ENCODE measurements around the gene CDHR1. TPM values are rescaled to one million over a fixed set of nuclear protein-coding genes. Genes with fewer than 3 reads are reported as not detected.

The CDHR1 gene
- total and polyA plus RNA-seq, 3 donors from 2014 or later = 0.19 to 0.67 (median 0.39) TPM

DNA sequence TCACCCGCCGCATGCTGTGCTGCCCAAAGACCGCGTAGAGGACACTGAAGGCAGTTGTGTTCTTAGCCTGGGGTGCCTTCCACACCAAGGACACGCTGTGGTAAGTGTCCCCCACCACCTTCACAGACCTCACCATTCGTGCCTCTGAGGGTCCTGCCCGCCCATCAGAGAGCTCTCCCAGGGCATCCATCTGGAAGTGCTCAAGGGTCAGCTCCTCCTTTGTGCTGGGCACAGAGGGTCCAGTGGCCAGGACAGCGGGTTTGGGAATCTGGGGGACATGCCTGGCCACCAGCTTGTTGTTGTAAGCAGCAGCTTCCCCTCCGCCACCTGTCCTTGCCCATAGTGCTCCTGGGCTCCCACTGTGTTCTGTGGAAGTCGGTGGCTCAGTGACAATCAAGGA, 38.0 kb downstream of the CDHR1 start:
- no peaks in the 10 kb centered on the region for H3K27me3 ChIP-seq
- no peaks in the 10 kb centered on the region for H3K9me3 ChIP-seq
- 87 to 89% methylated on average over 5 to 10 of the region's 10 CpGs for WGBS, 2 donors
- H3K27ac ChIP-seq = no peak overlapping the region
- intact Hi-C loops (cut with DNase I; ENCODE audit: low total_unique reads) = loop anchor here (5.0 kb wide), 1 partner anchor 35 kb away; no protein-coding TSS in a partner anchor
- TF ChIP-seq POLR2A (IDR thresholded peaks at IDR 0.05) = no peak
- TF ChIP-seq, protein P1, sequence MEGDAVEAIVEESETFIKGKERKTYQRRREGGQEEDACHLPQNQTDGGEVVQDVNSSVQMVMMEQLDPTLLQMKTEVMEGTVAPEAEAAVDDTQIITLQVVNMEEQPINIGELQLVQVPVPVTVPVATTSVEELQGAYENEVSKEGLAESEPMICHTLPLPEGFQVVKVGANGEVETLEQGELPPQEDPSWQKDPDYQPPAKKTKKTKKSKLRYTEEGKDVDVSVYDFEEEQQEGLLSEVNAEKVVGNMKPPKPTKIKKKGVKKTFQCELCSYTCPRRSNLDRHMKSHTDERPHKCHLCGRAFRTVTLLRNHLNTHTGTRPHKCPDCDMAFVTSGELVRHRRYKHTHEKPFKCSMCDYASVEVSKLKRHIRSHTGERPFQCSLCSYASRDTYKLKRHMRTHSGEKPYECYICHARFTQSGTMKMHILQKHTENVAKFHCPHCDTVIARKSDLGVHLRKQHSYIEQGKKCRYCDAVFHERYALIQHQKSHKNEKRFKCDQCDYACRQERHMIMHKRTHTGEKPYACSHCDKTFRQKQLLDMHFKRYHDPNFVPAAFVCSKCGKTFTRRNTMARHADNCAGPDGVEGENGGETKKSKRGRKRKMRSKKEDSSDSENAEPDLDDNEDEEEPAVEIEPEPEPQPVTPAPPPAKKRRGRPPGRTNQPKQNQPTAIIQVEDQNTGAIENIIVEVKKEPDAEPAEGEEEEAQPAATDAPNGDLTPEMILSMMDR (IDR thresholded peaks at IDR 0.05) = no peak
- no peak overlapping the region for H3K4me3 ChIP-seq
- no peaks in the 10 kb centered on the region for H3K36me3 ChIP-seq (ENCODE audit: low read depth, missing control alignments)
- no peak for DNase-seq
- no peaks in the 10 kb centered on the region for H3K4me1 ChIP-seq

- WGBS, 2 donors = 90 to 97% methylated on average over 4 of the region's 4 CpGs
- intact Hi-C loops (cut with DNase I; ENCODE audit: low total_unique reads) = loop anchor here (5.0 kb wide), 1 partner anchor 33 kb away; no protein-coding TSS in a partner anchor
- Histone ChIP-seq H3K4me1 (no peaks in the 10 kb centered on the region), H3K27me3 (no peaks in the 10 kb centered on the region), H3K4me3 (no peak overlapping the region), H3K27ac (no peak overlapping the region), H3K9me3 (no peaks in the 10 kb centered on the region), H3K36me3 (ENCODE audit: low read depth, missing control alignments) (no peaks in the 10 kb centered on the region)
- no peak for DNase-seq
- TF ChIP-seq, protein P1 (IDR thresholded peaks at IDR 0.05) = no peak
- TF ChIP-seq POLR2A (IDR thresholded peaks at IDR 0.05) = no peak
These were observed 39.6 kb downstream of the CDHR1 start for GRCh38 chr10:84233940-84234339.

GRCh38 chr10:84234479-84234878, 40.1 kb downstream of the CDHR1 start:
- intact Hi-C loops (cut with DNase I; ENCODE audit: low total_unique reads) = loop anchor here (5.0 kb wide), 1 partner anchor 33 kb away; no protein-coding TSS in a partner anchor
- no peak for DNase-seq
- no peaks in the 10 kb centered on the region for H3K36me3 ChIP-seq (ENCODE audit: low read depth, missing control alignments)
- H3K27me3 ChIP-seq = no peaks in the 10 kb centered on the region
- TF ChIP-seq, protein P1 (IDR thresholded peaks at IDR 0.05) = no peak
- no peak for TF ChIP-seq POLR2A (IDR thresholded peaks at IDR 0.05)
- no peaks in the 10 kb centered on the region for H3K4me1 ChIP-seq
- no peaks in the 10 kb centered on the region for H3K9me3 ChIP-seq
- H3K4me3 ChIP-seq = no peak overlapping the region
- WGBS, 2 donors = 82 to 93% methylated on average over 4 of the region's 4 CpGs
- no peak overlapping the region for H3K27ac ChIP-seq

DNA sequence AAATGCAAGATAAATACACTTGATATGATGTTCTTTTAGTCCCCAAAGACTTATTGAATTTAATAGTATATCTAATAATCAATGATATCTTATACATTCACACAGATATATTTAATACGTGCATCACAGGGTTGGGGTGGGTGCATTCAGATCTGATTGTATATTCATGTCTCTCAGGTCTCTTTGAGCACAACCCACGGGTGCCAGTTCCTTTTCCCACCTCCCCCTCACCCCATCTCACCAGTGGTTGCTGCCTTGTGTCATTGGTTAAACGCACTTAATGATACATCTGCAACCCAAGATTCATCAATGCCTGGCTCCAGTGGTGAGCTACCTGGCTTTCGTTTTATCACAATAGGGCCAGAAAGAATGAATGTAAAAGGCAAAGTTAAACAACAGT, 40.8 kb downstream of the CDHR1 start:
- TF ChIP-seq, protein P1 (IDR thresholded peaks at IDR 0.05) = no peak
- TF ChIP-seq POLR2A (IDR thresholded peaks at IDR 0.05) = no peak
- no peaks in the 10 kb centered on the region for H3K4me1 ChIP-seq
- no peak overlapping the region for H3K27ac ChIP-seq
- intact Hi-C loops (cut with DNase I; ENCODE audit: low total_unique reads) = no loop called here
- no peaks in the 10 kb centered on the region for H3K36me3 ChIP-seq (ENCODE audit: low read depth, missing control alignments)
- H3K4me3 ChIP-seq = no peak overlapping the region
- DNase-seq = no peak
- WGBS, 2 donors = 79 to 82% methylated on average over 4 of the region's 4 CpGs
- H3K27me3 ChIP-seq = no peaks in the 10 kb centered on the region
- no peaks in the 10 kb centered on the region for H3K9me3 ChIP-seq

GRCh38 chr10:84236807-84237198, 42.5 kb downstream of the CDHR1 start:
- no peak for TF ChIP-seq POLR2A (IDR thresholded peaks at IDR 0.05)
- TF ChIP-seq, protein P1 (IDR thresholded peaks at IDR 0.05) = no peak

More at GRCh38 chr10:84236807-84237198, 42.5 kb downstream of the CDHR1 start:
- H3K4me1 ChIP-seq = no peaks in the 10 kb centered on the region
- DNase-seq = no peak
- H3K4me3 ChIP-seq = peak overlapping the region in 1 of 2 donors; percentile 51
- no peaks in the 10 kb centered on the region for H3K36me3 ChIP-seq (ENCODE audit: low read depth, missing control alignments)
- intact Hi-C loops (cut with DNase I; ENCODE audit: low total_unique reads) = no loop called here
- no peaks in the 10 kb centered on the region for H3K27me3 ChIP-seq
- WGBS, 2 donors = 64 to 69% methylated on average over 6 of the region's 6 CpGs
- H3K27ac ChIP-seq = no peak overlapping the region
- no peaks in the 10 kb centered on the region for H3K9me3 ChIP-seq
